H1 (cell line): ENCODE results near the gene MACF1. TPM values are rescaled to one million over a fixed set of nuclear protein-coding genes. Genes with fewer than 3 reads are reported as not detected.

ENCODE experiments used
- CTCF ChIA-PET: fragments of 300-600 bp; sonication (Branson Sonifier 250); formaldehyde crosslinking; loops from one replicate; lab custom pipeline; 2021; ENCODE audit not compliant: partially characterized antibody; lab: Charles Lee
- POLR2A ChIA-PET: fragments of 300-600 bp; sonication (Branson Sonifier 250); formaldehyde crosslinking; loops from one replicate; lab custom pipeline; 2021; ENCODE audit warnings: inconsistent platforms; ENCODE audit not compliant: partially characterized antibody; lab: Charles Lee
- DNase-seq, 2 experiments: peaks; one replicate each; pipeline versions ENCODE4 v3.0.0 to v3.0.0-alpha.2; 2010 to 2022; ENCODE audit warnings: low spot score in 2 of 2, low read depth in 1 of 2, mixed read lengths in 1 of 2
- FAIRE-seq: peaks from 2 replicates; lab custom pipeline; 2011; peaks lifted over from hg19 to GRCh38; lab: Jason Lieb, UNC
- H2AFZ ChIP-seq: 2 replicates; pipeline ENCODE4 v1.8.1; 2012; ENCODE audit warnings: low read length, inconsistent platforms
- H2AK5ac ChIP-seq: 2 replicates; pipeline ENCODE4 v1.6.1; 2013; ENCODE audit warnings: low read depth, low read length
- H2BK120ac ChIP-seq: replicated peaks from 2 replicates; pipeline ENCODE3; 2013; ENCODE audit warnings: low read depth, low read length, inconsistent platforms
- H2BK12ac ChIP-seq: 2 replicates; pipeline ENCODE4 v1.6.1; 2013; ENCODE audit warnings: low read depth, low read length
- H2BK15ac ChIP-seq: 2 replicates; pipeline ENCODE4 v1.6.1; 2013; ENCODE audit warnings: low read length
- H2BK20ac ChIP-seq: 2 replicates; pipeline ENCODE4 v1.6.1; 2013; ENCODE audit warnings: low read length
- H2BK5ac ChIP-seq: 2 replicates; pipeline ENCODE4 v1.6.1; 2013; ENCODE audit warnings: low read depth, low read length
- H3K14ac ChIP-seq: 2 replicates; pipeline ENCODE4 v1.6.1; 2013; ENCODE audit warnings: inconsistent platforms; ENCODE audit not compliant: insufficient read length
- H3K18ac ChIP-seq: 2 replicates; pipeline ENCODE4 v1.6.1; 2013; ENCODE audit warnings: low read length; ENCODE audit errors: extremely low read depth
- H3K23ac ChIP-seq: 2 replicates; pipeline ENCODE4 v1.6.1; 2013; ENCODE audit warnings: inconsistent platforms; ENCODE audit not compliant: insufficient read length
- H3K23me2 ChIP-seq: 2 replicates; pipeline ENCODE4 v1.6.1; 2013; ENCODE audit warnings: low read depth, low read length
- H3K27ac ChIP-seq: 2 replicates; pipeline ENCODE4 v1.6.1; 2011; ENCODE audit warnings: low read depth, low read length, inconsistent platforms
- H3K27me3 ChIP-seq, 4 experiments: replicated peaks in 1 of 4; 1 replicate in 1 of 4; 2 replicates in 3 of 4; pipeline versions ENCODE4 v1.6.1 to v1.8.1; 2011 to 2013; ENCODE audit warnings: low read length in 3 of 4, mild to moderate bottlenecking in 3 of 4, inconsistent platforms in 2 of 4, mixed read lengths in 2 of 4, moderate library complexity in 1 of 4; ENCODE audit not compliant: control insufficient read depth in 3 of 4, insufficient read depth in 3 of 4; ENCODE audit errors: extremely low read depth in 1 of 4
- H3K36me3 ChIP-seq, 4 experiments: 2 replicates each; pipeline versions ENCODE4 v1.6.1 to v1.8.1; 2011 to 2013; ENCODE audit warnings: mild to moderate bottlenecking in 4 of 4, low read length in 3 of 4, moderate library complexity in 2 of 4, control low read depth in 1 of 4, inconsistent platforms in 1 of 4; ENCODE audit not compliant: insufficient read depth in 4 of 4, control insufficient read depth in 2 of 4
- H3K4ac ChIP-seq: replicated peaks from 2 replicates; pipeline ENCODE3; 2013; ENCODE audit warnings: low read length, low read depth, mixed read lengths, inconsistent platforms; ENCODE audit not compliant: insufficient read length
- H3K4me1 ChIP-seq, 4 experiments: replicated peaks in 1 of 4; 1 replicate in 1 of 4; 2 replicates in 3 of 4; pipeline versions ENCODE4 v1.6.1 to v1.8.1; 2011 to 2013; ENCODE audit warnings: low read length in 3 of 4, inconsistent platforms in 2 of 4, mixed read lengths in 1 of 4; ENCODE audit not compliant: insufficient read depth in 4 of 4, control insufficient read depth in 3 of 4
- H3K4me2 ChIP-seq, 2 experiments: 2 replicates each; pipeline versions ENCODE4 v1.6.1 to v1.8.1; 2011 to 2013; ENCODE audit warnings: low read depth in 2 of 2, low read length in 2 of 2, control low read depth in 1 of 2, inconsistent platforms in 1 of 2, mild to moderate bottlenecking in 1 of 2; ENCODE audit not compliant: insufficient read depth in 1 of 2
- H3K4me3 ChIP-seq, 4 experiments: fragments of 200-600, 300-600 bp in 1 of 4; sonication (generic), shearing (Covaris generic), sonication (Bioruptor Twin) in 1 of 4; 2 replicates each; pipeline versions ENCODE4 v1.5.1 to v1.8.1; 2011 to 2016; ENCODE audit warnings: low read length in 4 of 4, low read depth in 3 of 4, control low read depth in 2 of 4, inconsistent platforms in 2 of 4, mild to moderate bottlenecking in 2 of 4, mixed read lengths in 1 of 4, moderate library complexity in 1 of 4; ENCODE audit not compliant: insufficient read depth in 2 of 4; ENCODE audit errors: extremely low read depth in 1 of 4
- H3K56ac ChIP-seq: replicated peaks from 2 replicates; pipeline ENCODE3; 2013; ENCODE audit warnings: low read depth, mild to moderate bottlenecking, mixed read lengths, low read length, inconsistent platforms; ENCODE audit not compliant: insufficient read length
- H3K79me1 ChIP-seq: 2 replicates; pipeline ENCODE4 v1.6.1; 2013; ENCODE audit warnings: low read depth, low read length, control low read depth
- H3K79me2 ChIP-seq, 2 experiments: 2 replicates each; pipeline versions ENCODE4 v1.6.1 to v1.8.1; 2012 to 2013; ENCODE audit warnings: low read length in 2 of 2, mild to moderate bottlenecking in 2 of 2, inconsistent platforms in 1 of 2; ENCODE audit not compliant: insufficient read depth in 2 of 2, control insufficient read depth in 1 of 2
- H3K9ac ChIP-seq, 4 experiments: replicated peaks in 1 of 4; 1 replicate in 1 of 4; 2 replicates in 3 of 4; pipeline versions ENCODE4 v1.6.1 to v1.8.1; 2011 to 2013; ENCODE audit warnings: low read depth in 3 of 4, low read length in 3 of 4, control low read depth in 2 of 4, mild to moderate bottlenecking in 2 of 4, moderate library complexity in 2 of 4, inconsistent platforms in 1 of 4; ENCODE audit errors: extremely low read depth in 1 of 4
- H3K9me3 ChIP-seq, 2 experiments: 2 replicates each; pipeline versions ENCODE4 v1.6.1 to v1.8.1; 2012 to 2013; ENCODE audit warnings: mild to moderate bottlenecking in 2 of 2, moderate library complexity in 2 of 2, control low read depth in 1 of 2, inconsistent platforms in 1 of 2, low read depth in 1 of 2, low read length in 1 of 2, mixed read lengths in 1 of 2; ENCODE audit not compliant: insufficient read depth in 2 of 2
- H4K20me1 ChIP-seq, 2 experiments: replicated peaks in 1 of 2; 2 replicates each; pipeline versions ENCODE3 to v1.8.1; 2011 to 2013; ENCODE audit warnings: inconsistent platforms in 2 of 2, low read length in 2 of 2, mild to moderate bottlenecking in 1 of 2; ENCODE audit not compliant: insufficient read depth in 2 of 2, control insufficient read depth in 1 of 2
- H4K5ac ChIP-seq: 2 replicates; pipeline ENCODE4 v1.6.1; 2013; ENCODE audit warnings: low read length, low read depth, mixed read lengths, inconsistent platforms; ENCODE audit not compliant: insufficient read length
- H4K8ac ChIP-seq: 2 replicates; pipeline ENCODE4 v1.8.0; 2013; ENCODE audit warnings: mild to moderate bottlenecking, moderate library complexity, low read length, inconsistent platforms; ENCODE audit not compliant: insufficient read depth; ENCODE audit errors: extremely low read depth
- H4K91ac ChIP-seq: replicated peaks from 2 replicates; pipeline ENCODE3; 2013; ENCODE audit warnings: low read length, mixed read lengths, inconsistent platforms; ENCODE audit not compliant: insufficient read length
- BCL11A ChIP-seq, 2 experiments: IDR thresholded peaks; one replicate each; pipeline ENCODE4 v1.6.1; 2011; ENCODE audit warnings: low read depth in 2 of 2, low read length in 2 of 2, mild to moderate bottlenecking in 2 of 2
- BRCA1 ChIP-seq: IDR thresholded peaks from 2 replicates; pipeline ENCODE4 v1.6.1; 2012; ENCODE audit warnings: low read depth, low read length, improper control_type of control experiment
- CTCF ChIP-seq, 3 experiments: IDR thresholded peaks; 1 replicate in 2 of 3; 2 replicates in 1 of 3; pipeline versions ENCODE4 v1.5.1 to v1.6.1; 2011; ENCODE audit warnings: low read length in 3 of 3, mild to moderate bottlenecking in 3 of 3, inconsistent platforms in 2 of 3, low read depth in 1 of 3, moderate library complexity in 1 of 3; ENCODE audit not compliant: insufficient read depth in 1 of 3; ENCODE audit errors: control extremely low read depth in 1 of 3
- HDAC6 ChIP-seq: IDR thresholded peaks from one replicate; pipeline ENCODE4 v1.7.1; 2012; ENCODE audit warnings: low read depth, mild to moderate bottlenecking, inconsistent platforms, low read length, moderate library complexity
- JUN ChIP-seq: IDR thresholded peaks from 2 replicates; pipeline ENCODE4 v1.6.1; 2011; ENCODE audit warnings: low read depth, mild to moderate bottlenecking, improper control_type of control experiment, low read length
- RAD21 ChIP-seq, 2 experiments: IDR thresholded peaks in 1 of 2; conservative IDR thresholded peaks in 1 of 2; 2 replicates each; pipeline ENCODE4 v1.6.1; 2011; ENCODE audit warnings: low read depth in 2 of 2, low read length in 2 of 2, improper control_type of control experiment in 1 of 2, inconsistent platforms in 1 of 2, mild to moderate bottlenecking in 1 of 2, moderate library complexity in 1 of 2
- RXRA ChIP-seq: IDR thresholded peaks from 2 replicates; pipeline ENCODE4 v1.6.1; 2011; ENCODE audit warnings: low read depth, mild to moderate bottlenecking, low read length, moderate library complexity; ENCODE audit not compliant: insufficient read depth
- TAF1 ChIP-seq: IDR thresholded peaks from 2 replicates; pipeline ENCODE4 v1.6.1; 2011; ENCODE audit warnings: mild to moderate bottlenecking, low read depth, low read length
- TBP ChIP-seq: IDR thresholded peaks from 2 replicates; pipeline ENCODE4 v1.6.1; 2011; ENCODE audit warnings: low read depth, low read length, improper control_type of control experiment
- TEAD4 ChIP-seq: IDR thresholded peaks from 2 replicates; pipeline ENCODE4 v1.6.1; 2012; ENCODE audit warnings: low read depth, low read length, inconsistent platforms, mixed read lengths
- ZNF274 ChIP-seq: IDR thresholded peaks from 2 replicates; pipeline ENCODE4 v1.7.0; 2012; ENCODE audit warnings: low read length, borderline replicate concordance; ENCODE audit errors: extremely low read depth
- WGBS, 2 experiments: shearing (Covaris generic) in 1 of 2; methylation state at CpG; one replicate each; pipeline versions ENCODE4 v1.1.6 to v1.1.7; 2013 to 2015; ENCODE audit warnings: low lambda C conversion rate in 2 of 2, mixed read lengths in 2 of 2, inconsistent platforms in 1 of 2, low coverage in 1 of 2, missing lambda C conversion rate in 1 of 2; ENCODE audit not compliant: insufficient replicate concordance in 2 of 2, insufficient coverage in 1 of 2, insufficient read length in 1 of 2; ENCODE audit errors: extremely low coverage in 1 of 2, missing lambda C conversion rate in 1 of 2; 5-methylcytosine and 5-hydroxymethylcytosine counted together
- polyA plus RNA-seq, 7 experiments: library from polyadenylated mRNA; depleted of rRNA in 3 of 7; stranded (reverse) in 5 of 7; unstranded in 2 of 7; fragments of >200 nt in 5 of 7; fragments of 200-250 nt in 2 of 7; gene quantifications; 1 replicate in 5 of 7; 2 replicates in 1 of 7; 4 replicates in 1 of 7; pipeline versions ENCODE4 v1.2.1 to v1.2.3, GENCODE V29; 2011 to 2013; ENCODE audit warnings: missing spikeins in 2 of 7, mixed read lengths in 2 of 7
- total RNA-seq: library from RNA; stranded (reverse); fragmentation: NEBNext Ultra II Directional; extraction: Animal tissue kit (Norgen Biotek cat#: 25700); gene quantifications from 2 replicates; pipeline ENCODE4 v1.2.1, GENCODE V29; 2021

MACF1 gene
- total and polyA plus RNA-seq, 2 of the 8 experiments (the other 6 are each of a cell fraction or from before 2014, with no cell fraction given), result 59.8 to 285 TPM

DNA sequence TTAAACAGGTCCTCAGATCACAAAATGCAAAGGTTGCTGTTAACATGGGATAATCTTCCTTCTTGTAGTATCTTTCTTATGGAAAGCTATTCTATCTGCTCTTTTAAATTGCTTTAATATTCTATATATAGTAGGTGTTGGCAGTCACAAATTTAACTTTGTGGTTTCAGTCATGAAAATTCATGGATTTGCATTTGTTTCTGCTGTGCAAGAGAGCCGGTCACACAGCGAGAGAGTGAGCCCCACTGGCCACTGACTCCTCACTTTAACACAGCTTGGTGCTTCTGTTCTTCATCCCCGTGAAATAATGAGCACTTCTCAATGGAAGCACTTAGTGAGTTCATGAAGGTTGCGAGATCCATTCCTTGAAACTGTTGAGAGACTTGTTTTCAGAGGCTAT lies 268.8 kb downstream of the MACF1 start:
- no peak for FAIRE-seq
- no peak overlapping the region for H3K27ac ChIP-seq
- no peak overlapping the region for H2BK120ac ChIP-seq
- H2AK5ac ChIP-seq, result no peak overlapping the region
- H3K56ac ChIP-seq, result no peak overlapping the region
- H3K4me3 ChIP-seq, result no peak overlapping the region
- no peak overlapping the region for H2BK5ac ChIP-seq
- no peak overlapping the region for H4K91ac ChIP-seq
- no peak overlapping the region for H3K14ac ChIP-seq
- 99% methylated on average over 4 of the region's 4 CpGs; no CpG with 5 or more reads in 1 of the 2 experiments for WGBS, 2 experiments
- CTCF ChIA-PET, result interaction anchor here (0.6 to 12.0 kb wide), 3 partner anchors 9 to 103 kb away, joined by 3 to 68 read pairs (median 3); no protein-coding TSS in a partner anchor
- H2BK20ac ChIP-seq, result no peak overlapping the region
- no peak overlapping the region for H3K9ac ChIP-seq
- peaks cover 0 to 3% of the 10 kb centered on the region in 2 experiments for H4K20me1 ChIP-seq
- H3K27me3 ChIP-seq, result no peaks in the 10 kb centered on the region
- H4K8ac ChIP-seq, result no peak overlapping the region
- H3K36me3 ChIP-seq, result peaks cover 3 to 37% (median 24%) of the 10 kb centered on the region in 4 experiments; a peak in 6 of 8 replicates
- H3K4me2 ChIP-seq, result no peak overlapping the region
- no peak overlapping the region for H3K18ac ChIP-seq
- no peak overlapping the region for H2AFZ ChIP-seq
- no peaks in the 10 kb centered on the region for H3K79me1 ChIP-seq
- no peak overlapping the region for H2BK15ac ChIP-seq
- H2BK12ac ChIP-seq, result no peak overlapping the region
- POLR2A ChIA-PET, result no interaction called here
- H3K23me2 ChIP-seq, result no peaks in the 10 kb centered on the region
- H4K5ac ChIP-seq, result no peak overlapping the region
- no peak overlapping the region for H3K4ac ChIP-seq
- H3K23ac ChIP-seq, result no peak overlapping the region
- no peaks in the 10 kb centered on the region for H3K4me1 ChIP-seq
- DNase-seq, result no peak
- H3K79me2 ChIP-seq, result no peaks in the 10 kb centered on the region
- no peaks in the 10 kb centered on the region for H3K9me3 ChIP-seq
- TF ChIP-seq RAD21 (IDR thresholded peaks at IDR 0.05 in 1 of 2, conservative IDR thresholded peaks at IDR 0.05 in 1 of 2; ENCODE audit: low read depth in 2 of 2, low read length in 2 of 2) (no peak), ZNF274 (no peak), RXRA (no peak), CTCF (IDR thresholded peaks at IDR 0.05; ENCODE audit: control extremely low read depth in 1 of 3, insufficient read depth in 1 of 3, low read depth in 1 of 3, low read length in 3 of 3) (no peak), HDAC6 (no peak), TEAD4 (no peak), TBP (no peak), BRCA1 (no peak), BCL11A (IDR thresholded peaks at IDR 0.05; ENCODE audit: low read depth in 2 of 2, low read length in 2 of 2) (no peak), TAF1 (no peak), JUN (no peak)
